GM12878 (cell line): ENCODE data around the gene CAPN10. TPM values are rescaled to one million over a fixed set of nuclear protein-coding genes. Genes with fewer than 3 reads are reported as not detected.
A peak's percentile ranks its signal among the peaks of the same experiment; 100 is the strongest.

ENCODE experiments used
- ATAC-seq: fragments of 200-7000 bp; cut with Tn5 transposase; 3 replicates; pipeline ENCODE4 v1.9.1; 2020; ENCODE audit warnings: mild to moderate bottlenecking, moderate library complexity
- BruUV-seq: library from RNA; stranded (reverse); fragments of 400-500 nt; replicated peaks from 2 replicates; lab custom pipeline; 2021; lab: Mats Ljungman, UMichigan
- CTCF ChIA-PET: fragments of 300-600 bp; sonication (Branson Sonifier 250); formaldehyde crosslinking; extraction: SDS; loops from one replicate; lab custom pipeline; 2021; ENCODE audit warnings: inconsistent platforms; lab: Yijun Ruan, JAX
- POLR2A ChIA-PET: fragments of 350-600 bp; formaldehyde crosslinking; extraction: SDS; loops from one replicate; lab custom pipeline; 2021; ENCODE audit warnings: inconsistent platforms; lab: Charles Lee
- RAD21 ChIA-PET: fragments of 300-600 bp; sonication (Branson Sonifier 250); formaldehyde crosslinking; loops from one replicate; lab custom pipeline; 2023; ENCODE audit warnings: antibody characterized with exemption; ENCODE audit not compliant: unreplicated experiment; lab: Charles Lee
- SMC1A ChIA-PET: fragments of 300-600 bp; sonication (Branson Sonifier 250); formaldehyde crosslinking; loops from one replicate; lab custom pipeline; 2023; ENCODE audit not compliant: unreplicated experiment, uncharacterized antibody; lab: Charles Lee
- DNase-seq: peaks from one replicate; pipeline ENCODE4 v3.0.0-alpha.2; 2011; ENCODE audit warnings: low read depth, low spot score
- FAIRE-seq: peaks from 3 replicates; lab custom pipeline; 2011; peaks lifted over from hg19 to GRCh38; lab: Jason Lieb, UNC
- H2AFZ ChIP-seq: 2 replicates; pipeline ENCODE4 v1.6.0; 2011; ENCODE audit warnings: low read depth, low read length, control low read depth; ENCODE audit not compliant: control insufficient read depth
- H3K27ac ChIP-seq: 2 replicates; pipeline ENCODE4 v1.5.1; 2011; ENCODE audit warnings: control low read depth; ENCODE audit not compliant: control insufficient read depth, insufficient read depth
- H3K27me3 ChIP-seq, 2 experiments: replicated peaks in 1 of 2; 2 replicates each; pipeline versions ENCODE4 v1.6.0 to v1.6.1; 2011; ENCODE audit warnings: low read length in 1 of 2; ENCODE audit not compliant: control insufficient read depth in 2 of 2, insufficient read depth in 2 of 2
- H3K36me3 ChIP-seq, 2 experiments: 2 replicates each; pipeline ENCODE4 v1.5.1; 2011; ENCODE audit warnings: low read length in 1 of 2; ENCODE audit not compliant: control insufficient read depth in 2 of 2, insufficient read depth in 2 of 2
- H3K4me1 ChIP-seq: 2 replicates; pipeline ENCODE4 v1.6.1; 2011; ENCODE audit warnings: mild to moderate bottlenecking, low read length, moderate library complexity, mixed read lengths; ENCODE audit not compliant: control insufficient read depth, insufficient read depth
- H3K4me2 ChIP-seq: 2 replicates; pipeline ENCODE4 v1.6.0; 2011; ENCODE audit warnings: control low read depth; ENCODE audit not compliant: control insufficient read depth, insufficient read depth
- H3K4me3 ChIP-seq: fragments of 200-600 bp; sonication (generic); 2 replicates; pipeline ENCODE4 v1.5.1; 2016
- H3K79me2 ChIP-seq: 2 replicates; pipeline ENCODE4 v1.6.0; 2011; ENCODE audit warnings: low read length; ENCODE audit not compliant: control insufficient read depth, insufficient read depth
- H3K9ac ChIP-seq: 2 replicates; pipeline ENCODE4 v1.8.0; 2011; ENCODE audit warnings: low read length, control low read depth, mixed read lengths; ENCODE audit not compliant: control insufficient read depth, insufficient read depth
- H3K9me3 ChIP-seq: replicated peaks from 3 replicates; pipeline ENCODE4 v1.5.1; 2011; ENCODE audit warnings: mild to moderate bottlenecking, low read length; ENCODE audit not compliant: control insufficient read depth, insufficient read depth
- H4K20me1 ChIP-seq: 2 replicates; pipeline ENCODE4 v1.6.0; 2011; ENCODE audit not compliant: control insufficient read depth, insufficient read depth
- JUND ChIP-seq: IDR thresholded peaks from 2 replicates; pipeline ENCODE4 v1.6.1; 2012; ENCODE audit warnings: low read depth, mild to moderate bottlenecking, low read length, improper control_type of control experiment, moderate library complexity
- KLF5 ChIP-seq: fragments of 450-650 bp; IDR thresholded peaks from 2 replicates; pipeline ENCODE4 v1.6.1; 2014; ENCODE audit warnings: mild to moderate bottlenecking; ENCODE audit not compliant: partially characterized antibody
- MTA3 ChIP-seq: IDR thresholded peaks from 2 replicates; pipeline ENCODE4 v1.6.1; 2012; ENCODE audit warnings: low read length, inconsistent platforms, borderline replicate concordance
- NRF1 ChIP-seq: conservative IDR thresholded peaks from 2 replicates; pipeline ENCODE4 v1.6.1; 2011; ENCODE audit warnings: mild to moderate bottlenecking, low read depth, low read length, improper control_type of control experiment
- RELA ChIP-seq: fragments of 450-650 bp; IDR thresholded peaks from 2 replicates; pipeline ENCODE4 v1.8.0; 2014; ENCODE audit warnings: borderline replicate concordance; ENCODE audit not compliant: partially characterized antibody
- SREBF2 ChIP-seq: IDR thresholded peaks from 2 replicates; pipeline ENCODE4 v1.6.1; 2012; ENCODE audit warnings: mild to moderate bottlenecking, low read length
- SRF ChIP-seq, 2 experiments: IDR thresholded peaks; 2 replicates each; pipeline ENCODE4 v1.6.1; 2011; ENCODE audit warnings: low read depth in 2 of 2, low read length in 2 of 2, mild to moderate bottlenecking in 1 of 2, moderate library complexity in 1 of 2
- YY1 ChIP-seq: IDR thresholded peaks from 2 replicates; pipeline ENCODE4 v1.6.1; 2011; ENCODE audit warnings: low read depth, mild to moderate bottlenecking, low read length
- ZNF217 ChIP-seq: fragments of 450-650 bp; IDR thresholded peaks from 2 replicates; pipeline ENCODE4 v1.6.1; 2017; ENCODE audit warnings: antibody characterized with exemption, mild to moderate bottlenecking
- ZNF24 ChIP-seq: fragments of 450-650 bp; IDR thresholded peaks from 2 replicates; pipeline ENCODE4 v1.6.1; 2017; ENCODE audit warnings: antibody characterized with exemption, mild to moderate bottlenecking
- WGBS: methylation state at CpG from one replicate; pipeline ENCODE4 v1.1.6; 2016; ENCODE audit warnings: low lambda C conversion rate; ENCODE audit not compliant: insufficient replicate concordance, insufficient coverage; ENCODE audit errors: missing lambda C conversion rate; 5-methylcytosine and 5-hydroxymethylcytosine counted together
- in situ Hi-C: fragments of 300-500 bp; cut with MboI; formaldehyde crosslinking; loops from 9 replicates; pipeline ENCODE4 v1.14.3; 2018; ENCODE audit warnings: mixed read lengths
- intact Hi-C: fragments of 100-400 bp; cut with micrococcal nuclease; formaldehyde crosslinking; loops from one replicate; pipeline ENCODE4 v1.14.2; 2022; ENCODE audit not compliant: unreplicated experiment
- polyA plus RNA-seq, 11 experiments: library from polyadenylated mRNA; depleted of rRNA in 4 of 11; unstranded in 6 of 11; stranded (reverse) in 5 of 11; fragments of >200 nt; fragmentation: Nextera tagmentation in 4 of 11; fragmentation: Illumina TruSeq in 1 of 11; extraction: Ambion mirVana in 4 of 11; extraction: Trizol in 1 of 11; gene quantifications; 1 replicate in 1 of 11; 2 replicates in 10 of 11; pipeline versions ENCODE4 v1.2.1 to v1.2.3, GENCODE V29; 2011 to 2016; ENCODE audit warnings: inconsistent platforms in 2 of 11, missing spikeins in 2 of 11, low read depth in 1 of 11
- total RNA-seq, 4 experiments: library from RNA; depleted of rRNA in 3 of 4; stranded (reverse); fragments of >200 nt in 3 of 4; fragmentation: Illumina TruSeq in 1 of 4; extraction: Trizol in 1 of 4; gene quantifications; 2 replicates each; pipeline versions ENCODE4 v1.2.1 to v1.2.3, GENCODE V29; 2013 to 2021
- TF ChIP-seq, protein P1 (sequence below): fragments of 450-650 bp; IDR thresholded peaks from 2 replicates; pipeline ENCODE4 v1.6.1; 2014; ENCODE audit warnings: mild to moderate bottlenecking
- TF ChIP-seq, protein P2 (sequence below): fragments of 450-650 bp; IDR thresholded peaks from 2 replicates; pipeline ENCODE4 v1.6.1; 2017; ENCODE audit warnings: mild to moderate bottlenecking, moderate library complexity
- TF ChIP-seq, protein P3 (sequence below): fragments of 450-650 bp; formaldehyde crosslinking; IDR thresholded peaks from 2 replicates; pipeline ENCODE4 v1.5.0; 2022; ENCODE audit warnings: mild to moderate bottlenecking, missing genetic modification characterization

CAPN10 gene
- total and polyA plus RNA-seq, 10 of the 15 experiments (the other 5 are each of a cell fraction or from before 2014, with no cell fraction given) = 0.37 to 40.6 (median 17.5) TPM

DNA sequence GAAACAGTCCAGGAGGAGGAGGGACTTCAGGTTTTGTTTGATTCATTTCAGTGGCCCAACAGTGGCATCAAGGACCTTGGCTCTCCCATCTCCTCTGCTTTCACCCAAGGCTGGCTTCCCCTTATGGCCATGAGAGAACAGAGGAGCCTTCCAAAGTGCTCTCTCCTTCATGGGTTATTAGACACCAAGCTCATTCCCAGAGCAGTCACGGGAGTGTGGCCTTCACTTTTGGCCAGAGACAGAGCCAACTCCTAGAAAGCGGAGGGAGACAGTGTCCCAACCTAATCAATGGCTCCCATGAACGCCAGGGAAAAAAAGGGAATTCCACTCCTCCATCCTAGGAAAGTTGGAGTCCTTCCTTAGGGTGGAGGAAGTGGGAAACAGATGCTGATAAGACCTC, 27.2 kb upstream of the CAPN10 start:
- in situ Hi-C loops = no loop called here
- Histone ChIP-seq H3K27ac (peak overlapping the region; percentile 96), H3K27me3 (no peaks in the 10 kb centered on the region), H3K79me2 (peaks cover 45% of the 10 kb centered on the region), H3K36me3 (peaks cover 0 to 12% of the 10 kb centered on the region in 2 experiments; a peak in 2 of 4 replicates), H3K9me3 (no peaks in the 10 kb centered on the region), H3K4me1 (peaks cover 32% of the 10 kb centered on the region), H2AFZ (no peak overlapping the region), H3K4me3 (peak overlapping the region; percentile 66), H3K9ac (peak overlapping the region; percentile 96), H3K4me2 (peak overlapping the region; percentile 99), H4K20me1 (no peaks in the 10 kb centered on the region)
- WGBS = 43% methylated on average over 3 of the region's 3 CpGs
- SMC1A ChIA-PET = interaction anchor here (0.6 to 12.1 kb wide), 3 partner anchors 10 to 27 kb away, joined by 3 to 124 read pairs (median 3); partner anchors contain the start of gene CAPN10
- CTCF ChIA-PET = interaction anchor here (1.3 to 7.9 kb wide), 3 partner anchors 9 to 45 kb away, joined by 3 to 45 read pairs (median 5); no protein-coding TSS in a partner anchor
- RAD21 ChIA-PET = interaction anchor here (11.7 kb wide), 1 partner anchor 25 kb away, joined by 206 read pairs; the partner anchor contains the start of gene CAPN10
- ATAC-seq (no peak), DNase-seq (no peak), FAIRE-seq (no peak)
- BruUV-seq = no TSS peak
- intact Hi-C loops = no loop called here
- POLR2A ChIA-PET = interaction anchor here (0.8 to 1.9 kb wide), 3 partner anchors 25 to 90 kb away, joined by 3 to 7 read pairs (median 5); partner anchors contain the start of gene CAPN10
- TF ChIP-seq, protein P1, sequence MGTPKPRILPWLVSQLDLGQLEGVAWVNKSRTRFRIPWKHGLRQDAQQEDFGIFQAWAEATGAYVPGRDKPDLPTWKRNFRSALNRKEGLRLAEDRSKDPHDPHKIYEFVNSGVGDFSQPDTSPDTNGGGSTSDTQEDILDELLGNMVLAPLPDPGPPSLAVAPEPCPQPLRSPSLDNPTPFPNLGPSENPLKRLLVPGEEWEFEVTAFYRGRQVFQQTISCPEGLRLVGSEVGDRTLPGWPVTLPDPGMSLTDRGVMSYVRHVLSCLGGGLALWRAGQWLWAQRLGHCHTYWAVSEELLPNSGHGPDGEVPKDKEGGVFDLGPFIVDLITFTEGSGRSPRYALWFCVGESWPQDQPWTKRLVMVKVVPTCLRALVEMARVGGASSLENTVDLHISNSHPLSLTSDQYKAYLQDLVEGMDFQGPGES = no peak
- TF ChIP-seq MTA3 (no peak), KLF5 (no peak), SRF (IDR thresholded peaks at IDR 0.05; ENCODE audit: low read depth in 2 of 2, low read length in 2 of 2) (no peak), RELA (no peak), ZNF24 (no peak), NRF1 (no peak), SREBF2 (no peak), YY1 (no peak), JUND (no peak), ZNF217 (no peak)
- TF ChIP-seq, protein P2, sequence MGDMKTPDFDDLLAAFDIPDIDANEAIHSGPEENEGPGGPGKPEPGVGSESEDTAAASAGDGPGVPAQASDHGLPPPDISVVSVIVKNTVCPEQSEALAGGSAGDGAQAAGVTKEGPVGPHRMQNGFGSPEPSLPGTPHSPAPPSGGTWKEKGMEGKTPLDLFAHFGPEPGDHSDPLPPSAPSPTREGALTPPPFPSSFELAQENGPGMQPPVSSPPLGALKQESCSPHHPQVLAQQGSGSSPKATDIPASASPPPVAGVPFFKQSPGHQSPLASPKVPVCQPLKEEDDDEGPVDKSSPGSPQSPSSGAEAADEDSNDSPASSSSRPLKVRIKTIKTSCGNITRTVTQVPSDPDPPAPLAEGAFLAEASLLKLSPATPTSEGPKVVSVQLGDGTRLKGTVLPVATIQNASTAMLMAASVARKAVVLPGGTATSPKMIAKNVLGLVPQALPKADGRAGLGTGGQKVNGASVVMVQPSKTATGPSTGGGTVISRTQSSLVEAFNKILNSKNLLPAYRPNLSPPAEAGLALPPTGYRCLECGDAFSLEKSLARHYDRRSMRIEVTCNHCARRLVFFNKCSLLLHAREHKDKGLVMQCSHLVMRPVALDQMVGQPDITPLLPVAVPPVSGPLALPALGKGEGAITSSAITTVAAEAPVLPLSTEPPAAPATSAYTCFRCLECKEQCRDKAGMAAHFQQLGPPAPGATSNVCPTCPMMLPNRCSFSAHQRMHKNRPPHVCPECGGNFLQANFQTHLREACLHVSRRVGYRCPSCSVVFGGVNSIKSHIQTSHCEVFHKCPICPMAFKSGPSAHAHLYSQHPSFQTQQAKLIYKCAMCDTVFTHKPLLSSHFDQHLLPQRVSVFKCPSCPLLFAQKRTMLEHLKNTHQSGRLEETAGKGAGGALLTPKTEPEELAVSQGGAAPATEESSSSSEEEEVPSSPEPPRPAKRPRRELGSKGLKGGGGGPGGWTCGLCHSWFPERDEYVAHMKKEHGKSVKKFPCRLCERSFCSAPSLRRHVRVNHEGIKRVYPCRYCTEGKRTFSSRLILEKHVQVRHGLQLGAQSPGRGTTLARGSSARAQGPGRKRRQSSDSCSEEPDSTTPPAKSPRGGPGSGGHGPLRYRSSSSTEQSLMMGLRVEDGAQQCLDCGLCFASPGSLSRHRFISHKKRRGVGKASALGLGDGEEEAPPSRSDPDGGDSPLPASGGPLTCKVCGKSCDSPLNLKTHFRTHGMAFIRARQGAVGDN = no peak
- TF ChIP-seq, protein P3, sequence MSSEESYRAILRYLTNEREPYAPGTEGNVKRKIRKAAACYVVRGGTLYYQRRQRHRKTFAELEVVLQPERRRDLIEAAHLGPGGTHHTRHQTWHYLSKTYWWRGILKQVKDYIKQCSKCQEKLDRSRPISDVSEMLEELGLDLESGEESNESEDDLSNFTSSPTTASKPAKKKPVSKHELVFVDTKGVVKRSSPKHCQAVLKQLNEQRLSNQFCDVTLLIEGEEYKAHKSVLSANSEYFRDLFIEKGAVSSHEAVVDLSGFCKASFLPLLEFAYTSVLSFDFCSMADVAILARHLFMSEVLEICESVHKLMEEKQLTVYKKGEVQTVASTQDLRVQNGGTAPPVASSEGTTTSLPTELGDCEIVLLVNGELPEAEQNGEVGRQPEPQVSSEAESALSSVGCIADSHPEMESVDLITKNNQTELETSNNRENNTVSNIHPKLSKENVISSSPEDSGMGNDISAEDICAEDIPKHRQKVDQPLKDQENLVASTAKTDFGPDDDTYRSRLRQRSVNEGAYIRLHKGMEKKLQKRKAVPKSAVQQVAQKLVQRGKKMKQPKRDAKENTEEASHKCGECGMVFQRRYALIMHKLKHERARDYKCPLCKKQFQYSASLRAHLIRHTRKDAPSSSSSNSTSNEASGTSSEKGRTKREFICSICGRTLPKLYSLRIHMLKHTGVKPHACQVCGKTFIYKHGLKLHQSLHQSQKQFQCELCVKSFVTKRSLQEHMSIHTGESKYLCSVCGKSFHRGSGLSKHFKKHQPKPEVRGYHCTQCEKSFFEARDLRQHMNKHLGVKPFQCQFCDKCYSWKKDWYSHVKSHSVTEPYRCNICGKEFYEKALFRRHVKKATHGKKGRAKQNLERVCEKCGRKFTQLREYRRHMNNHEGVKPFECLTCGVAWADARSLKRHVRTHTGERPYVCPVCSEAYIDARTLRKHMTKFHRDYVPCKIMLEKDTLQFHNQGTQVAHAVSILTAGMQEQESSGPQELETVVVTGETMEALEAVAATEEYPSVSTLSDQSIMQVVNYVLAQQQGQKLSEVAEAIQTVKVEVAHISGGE (CRISPR knock-in tag) = no peak
